Stimulated activated CD8-positive, alpha-beta memory T cell treated with anti-CD3 and anti-CD28 coated beads, Interleukin-15, amount 100 ng/mL, for 48 hours (primary cell): ENCODE measurements around the gene SMOC2.

ENCODE experiments used
- DNase-seq, 2 donors: peaks; one replicate each; pipeline ENCODE4 v3.0.0-alpha.2; 2020; ENCODE audit warnings: low read depth in 2 of 2

SMOC2 gene

GRCh38 chr6:168440520-168441433 is at the start of gene SMOC2:
TSS of gene SMOC2 (plus strand) at chr6:168441184. CDS start at chr6:168441371, 187 bp downstream.
- DNase-seq, result no peak

- DNase-seq, result no peak
Observed at GRCh38 chr6:168393126-168393870, 47.7 kb upstream of the SMOC2 start.

GRCh38 chr6:168394606-168395005 is 46.4 kb upstream of the SMOC2 start:
- no peak for DNase-seq

GRCh38 chr6:168395983-168396382 is 45.0 kb upstream of the SMOC2 start:
- DNase-seq, result no peak

- no peak for DNase-seq
Observed at GRCh38 chr6:168396561-168396960, 44.4 kb upstream of the SMOC2 start.

- no peak for DNase-seq
Observed at GRCh38 chr6:168397012-168397411, 44.0 kb upstream of the SMOC2 start.

GRCh38 chr6:168400037-168400436 is 40.9 kb upstream of the SMOC2 start:
- no peak for DNase-seq

GRCh38 chr6:168403370-168404005 is 37.5 kb upstream of the SMOC2 start:
- DNase-seq, result no peak

GRCh38 chr6:168404560-168404959 is 36.4 kb upstream of the SMOC2 start:
- no peak for DNase-seq

GRCh38 chr6:168407842-168408241 is 33.1 kb upstream of the SMOC2 start:
- no peak for DNase-seq

GRCh38 chr6:168408504-168409136 is 32.4 kb upstream of the SMOC2 start:
- no peak for DNase-seq

GRCh38 chr6:168410035-168410434 is 30.9 kb upstream of the SMOC2 start:
- no peak for DNase-seq

- DNase-seq, result no peak
Observed at GRCh38 chr6:168410554-168411011, 30.4 kb upstream of the SMOC2 start.

- no peak for DNase-seq
Observed at GRCh38 chr6:168411130-168411529, 29.9 kb upstream of the SMOC2 start.

- DNase-seq, result no peak
Observed at GRCh38 chr6:168411793-168412192, 29.2 kb upstream of the SMOC2 start.

- no peak for DNase-seq
Observed at GRCh38 chr6:168412456-168412855, 28.5 kb upstream of the SMOC2 start.

GRCh38 chr6:168413018-168413720 is 27.8 kb upstream of the SMOC2 start:
- no peak for DNase-seq

GRCh38 chr6:168413856-168414255 is 27.1 kb upstream of the SMOC2 start:
- no peak for DNase-seq

GRCh38 chr6:168414336-168415097 is 26.5 kb upstream of the SMOC2 start:
- no peak for DNase-seq
